ENCODE data around the gene MB.

- TF ChIP-seq TAF1 (IDR thresholded peaks at IDR 0.05; ENCODE audit: borderline replicate concordance, insufficient read depth, low read length) (no peak), POLR2AphosphoS5 (IDR thresholded peaks at IDR 0.05; ENCODE audit: low read depth, low read length) (no peak), SIN3A (IDR thresholded peaks at IDR 0.05; ENCODE audit: borderline replicate concordance, insufficient read depth, low read length) (no peak), FOXP2 (optimal IDR thresholded peaks at IDR 0.05; ENCODE audit: borderline replicate concordance, extremely low read depth, extremely low read length, insufficient read depth) (no peak)
- TF ChIP-seq, protein P1, sequence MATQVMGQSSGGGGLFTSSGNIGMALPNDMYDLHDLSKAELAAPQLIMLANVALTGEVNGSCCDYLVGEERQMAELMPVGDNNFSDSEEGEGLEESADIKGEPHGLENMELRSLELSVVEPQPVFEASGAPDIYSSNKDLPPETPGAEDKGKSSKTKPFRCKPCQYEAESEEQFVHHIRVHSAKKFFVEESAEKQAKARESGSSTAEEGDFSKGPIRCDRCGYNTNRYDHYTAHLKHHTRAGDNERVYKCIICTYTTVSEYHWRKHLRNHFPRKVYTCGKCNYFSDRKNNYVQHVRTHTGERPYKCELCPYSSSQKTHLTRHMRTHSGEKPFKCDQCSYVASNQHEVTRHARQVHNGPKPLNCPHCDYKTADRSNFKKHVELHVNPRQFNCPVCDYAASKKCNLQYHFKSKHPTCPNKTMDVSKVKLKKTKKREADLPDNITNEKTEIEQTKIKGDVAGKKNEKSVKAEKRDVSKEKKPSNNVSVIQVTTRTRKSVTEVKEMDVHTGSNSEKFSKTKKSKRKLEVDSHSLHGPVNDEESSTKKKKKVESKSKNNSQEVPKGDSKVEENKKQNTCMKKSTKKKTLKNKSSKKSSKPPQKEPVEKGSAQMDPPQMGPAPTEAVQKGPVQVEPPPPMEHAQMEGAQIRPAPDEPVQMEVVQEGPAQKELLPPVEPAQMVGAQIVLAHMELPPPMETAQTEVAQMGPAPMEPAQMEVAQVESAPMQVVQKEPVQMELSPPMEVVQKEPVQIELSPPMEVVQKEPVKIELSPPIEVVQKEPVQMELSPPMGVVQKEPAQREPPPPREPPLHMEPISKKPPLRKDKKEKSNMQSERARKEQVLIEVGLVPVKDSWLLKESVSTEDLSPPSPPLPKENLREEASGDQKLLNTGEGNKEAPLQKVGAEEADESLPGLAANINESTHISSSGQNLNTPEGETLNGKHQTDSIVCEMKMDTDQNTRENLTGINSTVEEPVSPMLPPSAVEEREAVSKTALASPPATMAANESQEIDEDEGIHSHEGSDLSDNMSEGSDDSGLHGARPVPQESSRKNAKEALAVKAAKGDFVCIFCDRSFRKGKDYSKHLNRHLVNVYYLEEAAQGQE (IDR thresholded peaks at IDR 0.05; ENCODE audit: insufficient read depth in 1 of 2, low read depth in 2 of 2, low read length in 2 of 2), result no peak
Measured at GRCh38 chr22:35657571-35658312, 40.6 kb upstream of the MB start.
